Activated naive CD8-positive, alpha-beta T cell treated with anti-CD3 and anti-CD28 coated beads, Interleukin-2, amount 50 U/mL, for 24 hours (primary cell): ENCODE results near the gene MEIOB.
"Not testable (repeated sequence)": the region's sequence is repeated elsewhere in the genome, so short reads cannot be mapped to it uniquely, and the experiment has no call there.

ENCODE experiments used
- ATAC-seq: fragments of 150-1000 bp; cut with Tn5 transposase; one replicate; pipeline ENCODE4 v1.10.0; 2021
- DNase-seq: peaks from one replicate; pipeline ENCODE4 v3.0.0; 2021
- H3K27ac Mint-ChIP-seq: one replicate; pipeline ENCODE4 v1.8.0; 2021; ENCODE audit warnings: mild to moderate bottlenecking, mixed read lengths
- H3K27me3 Mint-ChIP-seq: one replicate; pipeline ENCODE4 v1.8.0; 2021; ENCODE audit warnings: mixed read lengths
- H3K36me3 Mint-ChIP-seq: one replicate; pipeline ENCODE4 v1.8.0; 2021; ENCODE audit warnings: low read depth, mixed read lengths
- H3K4me1 Mint-ChIP-seq: one replicate; pipeline ENCODE4 v1.8.0; 2021; ENCODE audit warnings: mixed read lengths
- H3K4me3 Mint-ChIP-seq: one replicate; pipeline ENCODE4 v1.8.0; 2021; ENCODE audit warnings: mild to moderate bottlenecking, moderate library complexity, mixed read lengths
- H3K9me3 Mint-ChIP-seq: one replicate; pipeline ENCODE4 v1.8.0; 2021; ENCODE audit warnings: mixed read lengths

MEIOB gene, protein sequence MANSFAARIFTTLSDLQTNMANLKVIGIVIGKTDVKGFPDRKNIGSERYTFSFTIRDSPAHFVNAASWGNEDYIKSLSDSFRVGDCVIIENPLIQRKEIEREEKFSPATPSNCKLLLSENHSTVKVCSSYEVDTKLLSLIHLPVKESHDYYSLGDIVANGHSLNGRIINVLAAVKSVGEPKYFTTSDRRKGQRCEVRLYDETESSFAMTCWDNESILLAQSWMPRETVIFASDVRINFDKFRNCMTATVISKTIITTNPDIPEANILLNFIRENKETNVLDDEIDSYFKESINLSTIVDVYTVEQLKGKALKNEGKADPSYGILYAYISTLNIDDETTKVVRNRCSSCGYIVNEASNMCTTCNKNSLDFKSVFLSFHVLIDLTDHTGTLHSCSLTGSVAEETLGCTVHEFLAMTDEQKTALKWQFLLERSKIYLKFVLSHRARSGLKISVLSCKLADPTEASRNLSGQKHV

DNA sequence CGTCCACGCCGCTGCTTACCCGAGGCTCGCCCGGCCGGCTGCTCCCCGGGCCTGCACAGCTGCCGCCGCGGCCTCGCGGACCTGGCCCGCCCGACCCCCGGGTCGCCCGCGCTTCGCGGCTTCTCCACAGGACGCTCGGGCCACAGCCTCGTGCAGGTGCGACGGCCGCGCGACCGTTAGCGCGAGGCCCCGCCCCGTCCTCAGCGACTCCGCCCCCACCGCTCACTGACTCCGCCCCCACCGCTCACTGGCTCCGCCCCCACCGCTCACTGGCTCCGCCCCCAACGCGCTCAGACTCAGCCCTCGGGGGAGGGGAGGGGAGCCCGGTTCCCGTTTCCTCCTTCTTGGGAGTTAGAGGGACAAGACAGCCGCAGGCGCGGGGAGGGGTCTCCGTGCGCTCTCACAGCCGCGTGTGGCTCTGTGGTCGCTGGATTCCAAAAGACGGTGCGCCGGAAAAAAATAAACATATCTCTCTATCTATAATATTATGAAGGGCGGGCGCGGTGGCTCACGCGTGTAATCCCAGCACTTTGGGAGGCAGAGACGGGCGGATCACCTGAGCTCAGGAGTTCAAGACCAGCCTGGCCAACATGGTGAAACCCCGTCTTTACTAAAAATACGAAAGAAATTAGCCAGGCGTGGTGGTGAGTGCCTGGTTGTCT is at the start of gene MEIOB:
TSS of gene MEIOB (minus strand) at position 191 of the 662 bp plus-strand sequence. CDS start 3,989 bp downstream, outside the sequence.
- H3K4me3 Mint-ChIP-seq, result peak within 1 kb of the TSS; percentile 66
- peak; percentile 46 for DNase-seq
- peak; percentile 40 for ATAC-seq
- H3K27me3 Mint-ChIP-seq, result peaks cover 19% of the 10 kb centered on the region
- no peaks in the 10 kb centered on the region for H3K9me3 Mint-ChIP-seq
- no peaks in the 10 kb centered on the region for H3K36me3 Mint-ChIP-seq
- peaks cover 5% of the 10 kb centered on the region for H3K4me1 Mint-ChIP-seq
- H3K27ac Mint-ChIP-seq, result no peak within 1 kb of the TSS

DNA sequence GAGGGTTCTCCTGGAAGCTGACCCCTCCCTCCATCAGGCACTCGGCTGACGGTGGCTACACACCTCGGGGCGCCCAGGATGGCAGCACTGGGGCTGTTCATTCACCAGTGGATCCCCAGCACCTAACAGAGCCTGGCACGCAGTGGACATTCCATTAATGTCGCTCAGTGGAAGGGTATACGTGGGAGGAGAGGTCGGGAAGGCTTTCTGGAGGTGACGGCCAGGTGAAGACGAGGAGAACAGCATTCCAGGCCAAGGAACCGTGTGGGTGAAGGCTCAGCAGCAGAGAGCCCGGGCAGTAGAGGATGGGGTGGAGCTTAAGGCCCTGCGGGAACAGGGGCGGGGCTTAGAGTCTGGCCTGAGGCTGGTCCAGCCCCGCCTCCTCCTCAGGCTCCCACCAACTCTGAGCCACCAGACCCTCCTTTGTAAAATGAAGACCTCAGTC is 48.8 kb upstream of the MEIOB start:
- H3K27ac Mint-ChIP-seq, result no peak overlapping the region
- peaks cover 60% of the 10 kb centered on the region for H3K27me3 Mint-ChIP-seq
- peak; percentile 25 for DNase-seq
- H3K9me3 Mint-ChIP-seq, result no peaks in the 10 kb centered on the region
- H3K4me1 Mint-ChIP-seq, result no peaks in the 10 kb centered on the region
- no peaks in the 10 kb centered on the region for H3K36me3 Mint-ChIP-seq
- H3K4me3 Mint-ChIP-seq, result no peak overlapping the region
- no peak for ATAC-seq

DNA sequence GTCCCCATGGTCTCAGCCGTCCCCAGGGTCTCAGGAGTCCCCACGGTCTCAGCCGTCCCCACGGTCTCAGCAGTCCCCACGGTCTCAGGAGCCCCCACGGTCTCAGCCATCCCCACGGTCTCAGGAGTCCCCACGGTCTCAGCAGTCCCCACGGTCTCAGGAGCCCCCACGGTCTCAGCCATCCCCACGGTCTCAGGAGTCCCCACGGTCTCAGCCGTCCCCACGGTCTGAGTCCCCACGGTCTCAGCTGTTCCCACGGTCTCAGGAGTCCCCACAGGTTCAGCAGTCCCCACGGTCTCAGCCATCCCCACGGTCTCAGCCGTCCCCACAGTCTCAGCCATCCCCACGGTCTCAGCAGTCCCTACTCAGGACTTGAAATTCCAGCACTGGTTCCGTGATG is 48.2 kb upstream of the MEIOB start:
- not testable (repeated sequence) for DNase-seq, H3K36me3 Mint-ChIP-seq, H3K4me3 Mint-ChIP-seq, H3K9me3 Mint-ChIP-seq, H3K27ac Mint-ChIP-seq, H3K4me1 Mint-ChIP-seq, ATAC-seq
- peaks cover 66% of the 10 kb centered on the region for H3K27me3 Mint-ChIP-seq

DNA sequence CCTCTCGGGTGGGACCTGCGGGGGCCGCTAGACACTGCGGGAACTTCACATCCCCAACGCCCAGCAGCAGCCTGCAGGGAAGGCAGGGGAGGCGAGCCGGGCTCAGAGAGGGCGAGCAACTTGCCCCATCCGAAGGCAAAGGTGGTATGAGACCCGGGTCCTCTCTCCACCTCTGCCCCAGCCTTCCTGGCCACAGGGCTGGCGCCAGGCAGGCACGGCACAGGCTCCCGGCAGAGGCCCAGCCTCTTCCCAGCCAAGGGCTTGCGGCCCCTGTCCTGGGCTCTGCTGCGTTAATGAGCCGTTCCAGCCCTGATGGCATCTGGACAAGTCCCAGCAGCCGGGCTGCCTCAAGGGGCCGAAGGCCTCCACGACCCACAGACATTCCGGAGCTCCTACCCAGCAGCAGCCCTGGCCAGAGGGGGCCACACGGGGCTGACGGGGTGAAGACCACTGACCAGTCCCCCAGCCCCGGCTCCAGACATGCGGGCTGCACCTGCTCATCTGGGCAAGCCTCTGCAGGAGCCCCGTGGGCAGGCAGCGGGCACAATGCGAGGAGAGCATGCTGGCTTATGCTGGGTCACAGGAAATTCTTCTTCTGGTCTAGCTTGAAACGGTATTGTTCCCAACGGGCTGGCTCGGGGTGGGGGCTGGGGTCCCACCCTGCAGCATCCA is 47.5 kb upstream of the MEIOB start:
- Mint-ChIP-seq H3K4me3 (no peak overlapping the region), H3K36me3 (no peaks in the 10 kb centered on the region), H3K4me1 (no peaks in the 10 kb centered on the region), H3K9me3 (no peaks in the 10 kb centered on the region), H3K27me3 (peaks cover 65% of the 10 kb centered on the region), H3K27ac (no peak overlapping the region)
- ATAC-seq (no peak), DNase-seq (no peak)

DNA sequence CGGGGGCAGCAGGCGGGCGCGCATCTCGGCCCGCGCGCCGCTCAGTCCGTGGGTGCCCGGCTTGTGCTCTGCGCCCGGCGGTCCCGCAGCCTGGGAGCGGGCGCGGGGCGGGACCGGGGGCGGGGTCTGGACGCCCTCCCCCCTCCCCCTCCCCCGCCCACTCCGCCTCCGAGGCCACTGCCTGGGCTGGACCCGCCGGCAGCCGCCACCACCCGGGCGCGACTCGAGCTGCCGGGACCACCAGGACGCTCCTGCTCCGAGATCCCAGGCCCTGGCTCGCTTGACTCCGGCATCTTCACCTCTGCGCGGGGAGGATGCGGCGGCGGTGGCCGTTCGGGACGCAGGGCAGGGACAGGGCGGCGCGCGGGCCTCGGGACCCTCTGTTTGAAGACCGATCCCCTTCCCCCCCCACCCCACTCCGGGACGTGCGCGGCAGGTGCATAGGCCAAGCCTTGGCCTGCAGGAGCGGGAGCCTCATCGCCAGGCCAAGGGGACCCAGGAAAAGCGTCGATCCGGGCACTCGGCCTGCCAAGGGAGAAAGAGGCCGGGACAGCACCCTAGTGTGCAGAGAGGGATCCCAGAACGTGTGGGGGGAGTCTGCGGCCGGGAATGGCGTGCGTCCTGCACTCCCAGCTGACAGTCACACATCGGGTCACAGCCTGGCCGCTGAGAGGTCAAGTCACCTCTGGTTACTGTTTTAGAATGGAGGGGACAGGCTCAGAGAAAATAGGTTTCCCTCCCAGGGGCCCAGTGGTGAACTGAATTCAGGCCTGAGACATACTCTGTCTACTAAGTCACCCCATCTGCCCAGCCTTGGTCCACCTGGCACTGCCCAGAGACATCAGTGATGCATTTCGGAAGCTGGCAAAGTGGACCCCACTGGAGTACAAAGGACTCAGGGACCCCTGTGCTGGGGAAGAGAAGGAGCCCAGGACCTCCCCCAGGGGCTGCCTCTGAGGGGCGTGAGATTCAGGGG is 46.7 kb upstream of the MEIOB start, which contains the start of gene HS3ST6:
TSS of gene HS3ST6 (minus strand) at position 65 of the 976 bp plus-strand sequence. CDS start 92 bp downstream, outside the sequence.
- Mint-ChIP-seq H3K27ac (no peak within 1 kb of the TSS), H3K9me3 (no peaks in the 10 kb centered on the region), H3K4me1 (no peaks in the 10 kb centered on the region), H3K4me3 (no peak within 1 kb of the TSS), H3K27me3 (peaks cover 65% of the 10 kb centered on the region), H3K36me3 (no peaks in the 10 kb centered on the region)
- DNase-seq (no peak), ATAC-seq (no peak)

DNA sequence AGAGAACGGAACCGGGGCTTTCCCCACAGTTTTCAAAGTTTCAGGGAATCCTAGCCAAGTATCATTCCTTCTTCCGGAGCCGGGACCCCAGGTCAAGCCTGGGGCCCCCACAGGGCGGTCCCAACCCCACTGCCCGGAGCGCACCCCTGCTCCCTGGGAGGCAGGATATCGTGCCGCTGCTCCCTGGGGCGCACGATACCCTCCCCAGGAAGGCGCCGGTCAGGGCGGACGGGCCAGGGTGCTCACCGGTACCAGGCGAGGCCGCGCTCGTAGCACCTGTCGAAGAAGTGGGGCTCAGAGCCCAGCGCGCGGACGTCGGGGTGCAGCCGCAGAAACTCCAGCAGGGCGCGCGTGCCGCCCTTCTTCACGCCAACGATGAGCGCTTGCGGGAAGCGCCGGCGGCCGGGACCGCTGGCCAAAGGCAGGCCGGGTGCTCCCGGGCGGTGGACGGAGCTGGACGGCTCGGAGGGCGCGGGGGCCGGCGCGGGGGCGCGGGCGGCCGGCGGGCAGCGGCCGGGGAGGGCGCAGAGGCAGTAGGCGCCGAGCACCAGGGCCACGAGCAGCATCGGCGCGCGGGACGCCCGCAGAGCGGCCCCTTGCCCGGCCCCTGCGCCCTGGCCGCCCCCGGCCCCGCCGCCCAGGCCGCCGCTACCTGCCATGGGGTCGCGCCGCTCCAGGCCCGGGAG is 45.8 kb upstream of the MEIOB start:
- H3K9me3 Mint-ChIP-seq, result no peaks in the 10 kb centered on the region

DNA sequence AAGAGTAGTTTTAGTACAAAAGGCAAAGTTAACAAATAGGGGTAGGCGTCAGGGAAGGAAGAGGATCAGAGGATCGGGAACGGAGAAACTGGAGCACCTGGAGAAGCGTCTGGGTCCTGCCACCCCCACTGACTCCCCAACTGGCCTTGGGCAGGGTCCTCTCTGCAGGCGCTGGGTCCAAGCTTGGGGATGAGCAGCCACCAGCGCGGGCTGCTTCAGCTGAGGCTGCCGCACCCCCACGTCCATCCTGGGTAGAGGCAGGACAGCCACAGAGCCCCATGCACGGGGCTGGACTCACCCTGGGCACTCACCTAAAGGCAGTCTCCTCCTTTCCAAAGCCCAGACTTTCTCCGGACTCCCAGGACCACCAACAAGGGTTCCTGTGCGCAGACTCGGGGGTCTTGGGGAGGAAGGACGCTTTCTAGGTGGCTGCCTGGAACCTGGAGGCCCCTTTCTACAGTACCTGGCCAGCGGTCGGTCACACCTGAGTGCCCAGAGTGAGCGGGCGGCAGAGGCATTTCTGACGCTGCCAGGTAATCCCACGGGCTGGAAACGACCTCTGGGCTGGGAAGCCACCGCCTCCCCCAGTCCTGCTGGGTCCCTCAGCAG is 45.2 kb upstream of the MEIOB start:
- no peaks in the 10 kb centered on the region for H3K36me3 Mint-ChIP-seq
- H3K4me3 Mint-ChIP-seq, result no peak overlapping the region
- H3K27me3 Mint-ChIP-seq, result peaks cover 51% of the 10 kb centered on the region

More for the DNA sequence above, 45.8 kb upstream of the MEIOB start:
- no peaks in the 10 kb centered on the region for H3K4me1 Mint-ChIP-seq
- H3K36me3 Mint-ChIP-seq, result no peaks in the 10 kb centered on the region
- no peak overlapping the region for H3K4me3 Mint-ChIP-seq
- H3K27me3 Mint-ChIP-seq, result peaks cover 57% of the 10 kb centered on the region
- ATAC-seq, result no peak
- DNase-seq, result no peak
- H3K27ac Mint-ChIP-seq, result no peak overlapping the region

DNA sequence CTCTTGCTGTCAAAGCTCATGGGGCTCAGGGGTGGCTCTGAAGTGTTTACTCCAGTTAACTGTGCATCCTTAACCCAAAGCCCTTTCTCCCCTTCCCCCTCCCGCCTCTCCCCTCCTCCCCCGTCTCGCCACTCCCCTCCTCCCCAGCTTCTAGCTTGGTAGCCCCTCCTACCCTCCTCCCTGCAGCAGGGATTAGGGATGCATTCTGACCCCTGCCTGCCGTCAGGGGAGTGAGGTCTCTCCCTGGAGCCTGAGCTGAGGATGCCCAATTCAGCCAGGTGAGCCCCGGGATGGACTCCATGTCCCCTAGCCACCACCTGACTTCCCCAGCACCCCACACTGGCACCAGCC is 44.7 kb upstream of the MEIOB start:
- H3K9me3 Mint-ChIP-seq, result no peaks in the 10 kb centered on the region
- no peaks in the 10 kb centered on the region for H3K36me3 Mint-ChIP-seq
- DNase-seq, result no peak
- no peaks in the 10 kb centered on the region for H3K4me1 Mint-ChIP-seq
- ATAC-seq, result no peak
- H3K27me3 Mint-ChIP-seq, result peaks cover 47% of the 10 kb centered on the region
- no peak overlapping the region for H3K4me3 Mint-ChIP-seq
- H3K27ac Mint-ChIP-seq, result no peak overlapping the region

More for the DNA sequence above, 45.2 kb upstream of the MEIOB start:
- Mint-ChIP-seq H3K4me1 (no peaks in the 10 kb centered on the region), H3K9me3 (no peaks in the 10 kb centered on the region), H3K27ac (no peak overlapping the region)
- ATAC-seq, result no peak
- no peak for DNase-seq

DNA sequence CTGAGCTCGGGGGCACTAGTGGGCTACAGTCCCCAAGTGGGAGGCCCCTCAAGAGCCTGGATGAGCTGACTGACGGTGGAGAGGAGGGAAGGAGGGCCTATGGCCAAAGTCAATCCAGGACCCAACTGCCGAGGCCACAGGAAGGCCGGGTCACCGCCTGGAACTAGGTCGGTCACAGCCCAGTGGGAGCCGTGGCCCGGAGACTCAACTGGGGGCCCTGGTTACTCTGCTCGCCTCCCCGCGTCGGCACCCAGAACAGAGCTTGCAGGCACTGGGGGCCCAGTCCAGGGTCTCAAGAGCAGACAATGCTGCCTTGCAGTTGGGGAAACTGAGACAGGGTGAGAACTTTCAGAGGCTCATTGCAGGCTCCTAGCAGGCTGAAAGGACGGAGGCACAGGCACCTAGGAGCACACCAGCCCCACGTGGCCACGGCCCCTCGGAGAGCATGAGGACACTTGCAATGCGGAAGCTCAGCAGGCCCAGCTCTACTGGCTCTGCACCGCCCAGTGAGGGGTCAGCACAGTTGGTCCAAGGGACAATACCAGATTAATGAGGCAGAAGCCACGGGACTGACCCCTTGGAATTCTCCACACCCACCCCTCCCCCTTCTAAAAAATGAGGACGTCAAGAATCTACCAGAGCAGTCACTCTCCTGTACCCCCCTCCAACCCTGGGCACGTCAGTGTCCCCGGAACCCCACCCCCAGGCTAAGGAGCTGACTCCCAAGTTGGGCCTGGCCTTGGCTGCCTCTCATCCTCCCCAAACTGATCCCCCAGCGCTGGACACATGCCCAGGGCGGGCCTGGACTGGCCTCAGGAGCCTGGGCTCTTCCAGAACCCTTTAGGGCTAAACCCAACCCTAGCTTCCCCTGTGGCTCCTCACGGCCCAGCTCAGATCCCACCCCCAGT is 44.0 kb upstream of the MEIOB start:
- DNase-seq, result no peak
- Mint-ChIP-seq H3K9me3 (no peaks in the 10 kb centered on the region), H3K4me3 (no peak overlapping the region), H3K27ac (no peak overlapping the region), H3K36me3 (no peaks in the 10 kb centered on the region), H3K4me1 (no peaks in the 10 kb centered on the region), H3K27me3 (peaks cover 40% of the 10 kb centered on the region)
- ATAC-seq, result no peak

DNA sequence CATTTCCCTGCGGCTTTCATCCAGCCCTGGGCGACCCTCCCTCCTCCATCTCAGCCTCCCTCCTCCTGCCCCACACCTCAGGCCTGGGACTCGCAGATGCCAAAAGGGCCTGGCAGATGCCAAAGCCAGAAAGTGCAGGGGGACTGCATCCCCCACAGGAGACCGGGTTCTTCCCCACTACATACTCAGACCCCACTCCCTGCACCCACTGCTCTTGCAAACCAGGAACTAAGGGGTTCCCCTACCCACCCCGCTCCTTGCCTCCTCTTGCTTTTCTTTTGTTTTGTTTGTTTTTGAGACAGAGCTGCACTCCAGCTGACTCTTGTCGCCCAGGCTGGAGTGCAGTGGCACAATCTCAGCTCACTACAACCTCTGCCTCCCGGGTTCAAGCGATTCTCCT is 43.0 kb upstream of the MEIOB start:
- no peak for ATAC-seq
- no peak overlapping the region for H3K27ac Mint-ChIP-seq
- DNase-seq, result no peak
- no peaks in the 10 kb centered on the region for H3K4me1 Mint-ChIP-seq
- peaks cover 32% of the 10 kb centered on the region for H3K27me3 Mint-ChIP-seq
- no peak overlapping the region for H3K4me3 Mint-ChIP-seq
- H3K9me3 Mint-ChIP-seq, result no peaks in the 10 kb centered on the region
- H3K36me3 Mint-ChIP-seq, result no peaks in the 10 kb centered on the region

DNA sequence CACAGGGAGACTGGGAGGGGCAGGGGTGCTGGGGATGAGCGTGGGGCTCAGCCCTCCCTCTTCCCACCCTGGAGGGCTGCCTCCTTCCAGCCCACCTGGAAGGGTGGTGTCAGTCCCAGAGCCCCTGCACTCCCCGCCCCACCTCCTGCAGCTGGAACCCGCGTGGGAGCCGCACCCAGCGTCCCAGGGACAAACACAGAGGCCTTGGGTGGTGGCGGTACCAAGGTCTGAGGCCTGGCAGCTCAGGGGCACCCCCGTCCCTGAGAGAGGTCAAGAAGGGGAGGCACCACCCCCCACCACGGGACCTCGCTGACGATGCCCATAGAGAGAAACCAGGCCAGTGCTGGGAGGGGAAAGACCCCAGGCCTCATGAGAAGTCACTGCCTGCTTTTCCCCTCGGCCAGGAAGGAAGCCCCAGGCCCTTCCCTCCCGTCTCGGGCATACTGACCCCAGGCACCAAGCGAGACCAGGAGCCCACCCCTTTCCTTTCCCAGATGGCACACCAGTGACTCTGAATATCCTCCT is 42.2 kb upstream of the MEIOB start:
- Mint-ChIP-seq H3K9me3 (no peaks in the 10 kb centered on the region), H3K4me1 (no peaks in the 10 kb centered on the region), H3K27me3 (peaks cover 29% of the 10 kb centered on the region), H3K36me3 (no peaks in the 10 kb centered on the region), H3K4me3 (no peak overlapping the region), H3K27ac (no peak overlapping the region)
- ATAC-seq (no peak), DNase-seq (no peak)
